ENCODE results near the gene WAS. TPM values are rescaled to one million over a fixed set of nuclear protein-coding genes. Genes with fewer than 3 reads are reported as not detected.

Gene WAS
- total and polyA plus RNA-seq, 2 experiments from 2014 or later: 0.32 to 0.56 TPM

DNA sequence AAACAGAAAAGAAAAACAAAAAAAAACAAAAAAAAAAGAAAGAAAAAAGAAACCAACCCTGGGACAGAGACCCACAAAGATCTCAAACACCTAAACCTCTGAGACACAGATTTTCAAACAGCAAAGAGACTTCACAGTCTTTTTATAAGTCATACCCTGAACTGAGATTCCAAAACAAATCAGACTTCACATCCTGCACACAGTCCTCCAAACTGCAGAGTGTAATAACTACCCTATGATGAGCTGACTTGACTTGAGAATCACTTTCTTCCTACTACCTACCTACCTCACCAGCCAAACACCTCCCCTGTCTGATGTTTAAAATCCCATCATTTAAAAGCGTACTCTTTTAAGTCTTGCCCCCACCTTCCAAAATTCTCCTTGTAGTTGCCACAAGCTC is 52.7 kb downstream of the WAS start:
- Histone ChIP-seq H2AFZ (peak overlapping the region; percentile 74; the same call in 1 of the 2 replicates), H3K27ac (ENCODE audit: low read depth) (no peak overlapping the region), H3K79me2 (replicated peaks; ENCODE audit: insufficient read depth) (no peaks in the 10 kb centered on the region), H3K4me3 (0 out of 2 replicates have a peak overlapping the region, but pooled peaks have one; percentile 24), H3K36me3 (ENCODE audit: insufficient read depth) (no peaks in the 10 kb centered on the region), H3K4me1 (ENCODE audit: insufficient read depth) (peaks cover 5% of the 10 kb centered on the region; the same call in 1 of the 2 replicates), H3F3A (replicated peaks; ENCODE audit: low read depth) (no peaks in the 10 kb centered on the region), H3K4me2 (no peak overlapping the region), H4K20me1 (replicated peaks; ENCODE audit: insufficient read depth) (no peaks in the 10 kb centered on the region), H3K27me3 (ENCODE audit: insufficient read depth) (no peaks in the 10 kb centered on the region), H3K9me2 (ENCODE audit: insufficient read depth) (no peaks in the 10 kb centered on the region)
- Mint-ChIP-seq H3K27ac (peak overlapping the region; percentile 24), H3K9me3 (no peaks in the 10 kb centered on the region; the same call in 2 of the 3 replicates), H3K4me1 (peaks cover 9% of the 10 kb centered on the region; the same call in 2 of the 3 replicates), H3K36me3 (ENCODE audit: low read depth) (no peaks in the 10 kb centered on the region), H3K4me3 (peak overlapping the region; percentile 27), H3K27me3 (ENCODE audit: insufficient read depth, low read depth, poor library complexity) (no peaks in the 10 kb centered on the region)
- TF ChIP-seq REST (IDR thresholded peaks at IDR 0.05; ENCODE audit: unreplicated experiment) (no peak), CTCF (conservative IDR thresholded peaks at IDR 0.05; ENCODE audit: low read depth in 2 of 2) (no peak), EZH2 (IDR thresholded peaks at IDR 0.05; ENCODE audit: low read depth, unreplicated experiment) (no peak), EZH2phosphoT487 (IDR thresholded peaks at IDR 0.05; ENCODE audit: unreplicated experiment) (no peak), NANOG (IDR thresholded peaks at IDR 0.05; ENCODE audit: borderline replicate concordance) (no peak), ZNF462 (CRISPR knock-in tag; IDR thresholded peaks at IDR 0.05) (no peak), STAT1 (IDR thresholded peaks at IDR 0.05; ENCODE audit: unreplicated experiment) (no peak), JUNB (IDR thresholded peaks at IDR 0.05; ENCODE audit: unreplicated experiment) (no peak), ZNF114 (CRISPR knock-in tag; IDR thresholded peaks at IDR 0.05) (no peak), POLR2AphosphoS5 (IDR thresholded peaks at IDR 0.05; ENCODE audit: low read depth) (no peak), ETS1 (IDR thresholded peaks at IDR 0.05) (no peak), CREB1 (CRISPR knock-in tag; IDR thresholded peaks at IDR 0.05; ENCODE audit: low read depth) (no peak), ZNF331 (CRISPR knock-in tag; IDR thresholded peaks at IDR 0.05; ENCODE audit: low read depth) (no peak)
- DNase-seq (ENCODE audit: low spot score): no peak
- no peak for ATAC-seq
